ENCODE measurements around the gene RBCK1. TPM values are rescaled to one million over a fixed set of nuclear protein-coding genes. Genes with fewer than 3 reads are reported as not detected.

Gene RBCK1
- total and polyA plus RNA-seq, 9 of the 15 experiments (the other 6 are each of a cell fraction or from before 2014, with no cell fraction given), result 5.9 to 59.3 (median 26.5) TPM

- no TSS peak for BruUV-seq (replicated peaks)
- ChIA-PET POLR2A (interaction anchor here (0.6 to 7.5 kb wide), 5 partner anchors 7 to 935 kb away, joined by 3 to 100 read pairs (median 3); partner anchors contain the start of genes NRSN2 and TRIB3), CTCF (ENCODE audit: low intra/inter-chr PET ratio) (no interaction called here)
- 15% methylated on average over 10 of the region's 10 CpGs for WGBS (ENCODE audit: insufficient coverage, low coverage, missing lambda C conversion rate)
- peak overlapping the region; percentile 60 for H3K4me2 ChIP-seq (ENCODE audit: insufficient read depth, low read length)
- peak overlapping the region; percentile 68 to 70; a peak in 3 of 4 replicates for H3K9ac ChIP-seq (ENCODE audit: insufficient read depth in 1 of 2, low read depth in 2 of 2, low read length in 2 of 2)
- H3K4me3 ChIP-seq, result no peak overlapping the region
- peak overlapping the region; percentile 86 for H2AFZ ChIP-seq (ENCODE audit: low read depth, low read length)
- peaks cover 50 to 68% of the 10 kb centered on the region in 2 experiments for H3K4me1 ChIP-seq (replicated peaks in 1 of 2; ENCODE audit: control insufficient read depth in 2 of 2, insufficient read depth in 2 of 2, low read length in 2 of 2)
- no peaks in the 10 kb centered on the region for H3K9me1 ChIP-seq (ENCODE audit: control insufficient read depth, insufficient read depth, low read length)
- H3K79me2 ChIP-seq (ENCODE audit: control insufficient read depth, insufficient read depth, low read length), result peaks cover 24% of the 10 kb centered on the region
- 0 out of 3 replicates have a peak, but pooled peaks have one; percentile 0 for ATAC-seq
- in situ Hi-C loops (cut with MboI), result no loop called here
- DNase-seq (ENCODE audit: extremely low read depth in 1 of 4, low spot score in 3 of 4), result peak in 2 of 4 experiments; percentile 44 to 88
- H3K27me3 ChIP-seq (ENCODE audit: control insufficient read depth in 2 of 2, insufficient read depth in 2 of 2, low read length in 2 of 2), result no peaks in the 10 kb centered on the region
- peak; percentile 59 for FAIRE-seq
- no peaks in the 10 kb centered on the region for H4K20me1 ChIP-seq (replicated peaks; ENCODE audit: control insufficient read depth, insufficient read depth, low read length)
- H3K36me3 ChIP-seq (ENCODE audit: control insufficient read depth, insufficient read depth, low read length), result no peaks in the 10 kb centered on the region; the same call in 2 of the 3 replicates
- H3K9me3 ChIP-seq (replicated peaks; ENCODE audit: control insufficient read depth, insufficient read depth, low read depth, low read length), result no peaks in the 10 kb centered on the region
- H3K27ac ChIP-seq (ENCODE audit: extremely low read depth, low read depth, low read length), result peak overlapping the region; percentile 99
- intact Hi-C loops (cut with micrococcal nuclease), result no loop called here
- TF ChIP-seq ESRRA (IDR thresholded peaks at IDR 0.05; ENCODE audit: borderline replicate concordance, low read depth), result no peak
- no peak for TF ChIP-seq NR1H2 (CRISPR knock-in tag; IDR thresholded peaks at IDR 0.05)
- no peak for TF ChIP-seq ZNF583 (CRISPR knock-in tag; IDR thresholded peaks at IDR 0.05)
- no peak for TF ChIP-seq PHTF2 (CRISPR knock-in tag; IDR thresholded peaks at IDR 0.05)
- TF ChIP-seq KLF10 (CRISPR knock-in tag; IDR thresholded peaks at IDR 0.05), result no peak
- TF ChIP-seq THAP7 (CRISPR knock-in tag; IDR thresholded peaks at IDR 0.05), result no peak
- TF ChIP-seq ARHGAP35 (IDR thresholded peaks at IDR 0.05; ENCODE audit: partially characterized antibody), result no peak
- TF ChIP-seq MCM7 (IDR thresholded peaks at IDR 0.05), result no peak
- TF ChIP-seq RBM34 (IDR thresholded peaks at IDR 0.05; ENCODE audit: borderline replicate concordance, insufficient read depth, low read length), result no peak
- 0 out of 2 replicates have a peak, but pooled peaks have one; percentile 45 for TF ChIP-seq ZNF395 (CRISPR knock-in tag; IDR thresholded peaks at IDR 0.05)
- TF ChIP-seq ARID4B (CRISPR knock-in tag; IDR thresholded peaks at IDR 0.05), result no peak
- no peak for TF ChIP-seq RBM39 (optimal IDR thresholded peaks at IDR 0.05; ENCODE audit: low read depth, low read length)
- no peak for TF ChIP-seq RBM22 (IDR thresholded peaks at IDR 0.05; ENCODE audit: low read depth, low read length, poor library complexity, severe bottlenecking)
Observed at GRCh38 chr20:375265-375889, 32.7 kb upstream of the RBCK1 start.
